Left forelimb (tissue), 1 donor: Measurements from ENCODE around the gene LOC128125822.

ENCODE experiments used
- DNase-seq: peaks from one replicate; pipeline ENCODE4 v3.0.0-alpha.2; 2018; ENCODE audit warnings: low spot score

LOC128125822 gene

DNA sequence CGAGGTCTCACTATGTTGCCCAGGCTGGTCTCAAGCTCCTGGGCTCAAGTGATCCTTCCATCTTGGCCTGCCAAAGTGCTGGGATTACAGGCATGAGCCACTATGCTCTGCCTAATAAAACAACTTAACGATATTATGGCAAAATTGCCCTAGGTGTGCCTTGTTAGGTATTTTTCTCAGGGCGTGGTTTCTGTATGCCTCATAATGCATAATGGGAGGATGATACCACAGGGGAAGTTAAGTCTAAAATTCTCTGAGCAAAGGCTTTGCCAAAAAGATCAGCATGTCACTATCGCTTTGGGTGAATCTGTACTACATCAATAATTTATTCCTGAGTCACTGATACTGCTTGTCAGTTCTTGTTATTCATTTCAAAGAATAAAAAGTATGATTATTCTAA lies 15.9 kb upstream of the LOC128125822 start:
- no peak for DNase-seq

DNA sequence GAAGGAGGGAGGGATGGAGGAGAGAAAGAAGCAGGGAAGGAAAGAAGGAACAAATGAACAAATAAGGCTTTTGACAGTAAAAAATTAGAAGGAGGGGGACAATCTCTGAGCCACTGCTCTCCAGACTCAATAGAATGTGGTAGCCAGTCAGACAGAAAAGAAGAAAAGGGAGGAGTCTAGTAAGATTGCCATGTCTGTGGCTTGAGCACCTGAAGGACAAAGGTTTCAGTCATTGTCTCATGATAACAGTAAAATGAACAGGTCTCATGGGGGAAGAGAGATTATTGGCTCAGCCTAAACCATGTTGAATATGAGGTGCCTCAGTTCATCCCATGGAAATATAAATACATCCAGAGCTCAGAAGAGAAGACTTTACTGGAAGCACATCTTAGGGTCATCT lies 14.0 kb upstream of the LOC128125822 start:
- DNase-seq = no peak

DNA sequence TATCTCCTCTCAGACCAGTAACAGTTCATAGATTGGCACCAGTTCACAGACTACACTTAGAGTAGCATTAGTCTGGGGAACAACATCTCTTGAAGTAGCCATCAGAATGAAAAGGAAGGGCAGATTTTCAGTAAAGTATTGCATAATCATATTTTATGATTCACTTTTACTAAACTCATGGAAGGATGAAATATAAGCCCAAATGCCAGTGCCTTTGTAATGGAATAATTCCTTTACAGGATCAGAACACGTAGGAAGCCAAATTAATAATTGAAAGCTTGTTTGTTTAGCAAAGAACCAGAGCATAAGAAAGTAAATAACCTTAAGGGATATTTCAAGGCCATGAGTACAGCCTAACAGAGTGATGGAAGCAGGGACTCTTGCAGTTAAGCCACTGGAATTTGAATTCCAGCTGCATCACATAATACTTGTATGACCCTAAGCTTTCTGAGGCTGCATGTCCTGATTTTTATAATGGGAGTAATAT lies 11.4 kb upstream of the LOC128125822 start:
- no peak for DNase-seq

DNA sequence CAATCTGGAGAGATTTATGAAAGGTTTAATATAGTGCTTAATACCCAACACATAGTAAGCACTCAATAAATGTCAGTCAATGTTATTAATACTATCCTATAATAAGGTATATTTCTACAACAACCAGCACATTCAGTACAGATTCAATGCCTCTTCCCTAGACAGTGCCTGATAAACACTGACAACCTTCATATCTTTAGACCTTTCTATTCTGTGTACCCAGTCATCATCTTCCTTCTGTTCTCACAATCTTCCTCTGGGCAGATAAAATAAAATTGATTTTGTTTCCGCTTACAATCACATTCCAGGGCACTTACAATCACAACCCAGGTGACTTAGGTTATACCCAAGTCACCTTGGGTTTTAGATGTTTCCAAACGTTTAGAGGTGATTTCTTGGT lies 11.0 kb upstream of the LOC128125822 start:
- DNase-seq = no peak

DNA sequence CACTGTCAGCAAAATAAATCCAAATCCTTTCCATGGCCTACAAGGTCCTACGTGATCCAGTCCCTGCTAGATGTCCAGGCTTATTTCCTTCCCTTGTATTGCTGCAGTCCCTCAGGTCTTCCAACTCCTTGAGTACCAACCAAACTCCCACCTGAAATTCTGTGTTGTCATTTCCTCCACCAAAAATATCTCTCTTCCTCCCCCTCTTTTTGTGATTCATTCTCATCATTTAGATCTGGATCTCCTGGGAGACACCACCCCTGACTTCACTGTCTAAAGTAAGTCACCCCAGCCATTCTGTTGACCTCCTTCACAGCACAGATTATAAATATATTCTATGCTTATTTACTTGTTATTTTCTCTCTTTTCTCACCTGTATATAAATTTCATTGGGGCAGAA lies 9.0 kb upstream of the LOC128125822 start:
- no peak for DNase-seq

DNA sequence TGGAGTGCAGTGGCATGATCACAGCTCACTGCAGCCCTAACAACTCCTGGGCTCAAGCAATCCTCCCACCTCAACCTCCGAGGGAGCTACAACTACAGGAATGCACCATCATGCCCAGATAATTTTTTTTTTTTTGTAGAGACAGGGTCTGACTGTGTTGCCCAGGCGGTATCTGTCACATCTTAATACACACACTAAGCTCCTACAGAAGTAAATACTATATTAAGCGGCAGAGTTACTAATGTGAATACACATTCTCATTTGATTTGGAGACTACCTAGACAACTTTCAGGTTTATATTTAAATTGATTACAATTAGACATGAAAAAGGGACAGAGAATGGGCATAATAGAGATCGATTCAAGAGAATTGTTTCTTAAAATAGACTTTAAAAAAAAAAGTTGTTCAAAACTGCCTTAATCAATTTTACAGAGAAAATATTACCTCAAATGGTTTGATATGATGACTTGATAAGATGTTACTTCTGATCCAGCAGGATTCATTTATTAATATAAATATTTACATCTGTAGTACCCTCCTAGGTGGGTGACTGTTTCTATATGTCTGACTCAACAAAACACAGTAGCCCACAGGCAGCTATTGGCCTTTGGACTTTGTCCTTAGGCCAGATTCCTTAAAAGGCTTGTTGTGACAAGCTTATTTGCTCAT lies 7.1 kb upstream of the LOC128125822 start:
- DNase-seq = no peak

DNA sequence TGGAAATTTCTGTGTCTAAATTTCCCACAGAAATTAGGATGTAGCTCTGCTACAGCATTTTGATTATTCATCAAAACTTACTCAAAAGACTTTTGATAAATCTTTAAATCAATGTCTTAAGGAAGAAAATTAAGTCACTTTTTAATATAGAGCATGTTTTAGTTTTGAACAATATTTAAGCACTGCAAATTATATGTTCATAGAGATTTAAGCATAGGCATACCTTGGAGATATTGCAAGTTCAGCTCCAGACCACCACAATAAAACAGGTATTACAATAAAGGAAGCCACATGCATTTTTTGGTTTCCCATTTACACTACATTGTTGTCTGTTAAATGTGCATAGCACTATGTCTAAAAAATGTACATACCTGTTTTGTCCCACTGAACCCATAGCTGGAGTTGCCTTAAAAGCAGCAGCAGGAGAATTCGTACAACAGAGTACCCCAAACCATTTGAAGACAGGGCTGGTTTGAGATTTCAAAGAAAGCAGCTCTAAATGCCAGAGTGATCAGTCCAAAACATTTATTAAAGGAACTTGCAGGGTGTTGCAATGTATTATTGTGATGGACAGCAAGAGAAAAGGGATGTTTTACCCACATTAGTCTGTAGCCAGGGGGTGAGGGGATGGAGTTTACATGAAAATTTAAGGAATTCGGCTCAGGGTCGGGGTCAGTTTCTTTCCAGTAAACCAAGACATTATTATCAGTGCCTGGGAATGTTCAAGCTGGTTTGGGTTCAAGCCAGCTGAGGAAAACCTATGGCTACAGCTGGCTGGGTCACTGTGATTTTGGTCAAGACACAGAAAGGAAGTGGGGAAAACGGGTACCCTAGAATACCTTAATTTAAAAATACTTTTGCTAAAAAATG lies 6.3 kb upstream of the LOC128125822 start:
- DNase-seq = no peak

DNA sequence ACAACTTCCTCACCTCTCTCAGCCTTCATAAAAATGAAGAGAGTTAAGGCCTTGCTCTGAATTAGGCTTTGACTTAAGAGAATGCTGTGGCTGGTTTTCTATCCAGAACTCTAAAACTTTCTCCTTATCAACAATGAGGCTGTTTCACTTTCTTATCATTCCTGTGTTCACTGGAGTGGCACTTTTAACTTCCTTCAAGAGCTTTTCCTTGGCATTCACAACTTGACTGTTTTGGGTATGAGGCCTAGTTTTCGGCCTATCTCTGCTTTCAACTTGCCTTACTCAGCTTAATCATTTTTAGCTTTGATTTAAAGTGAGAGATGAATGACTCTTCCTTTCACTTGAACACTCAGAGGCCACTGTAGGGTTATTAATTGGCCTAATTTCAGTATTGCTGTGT lies 4.3 kb upstream of the LOC128125822 start:
- DNase-seq = no peak

DNA sequence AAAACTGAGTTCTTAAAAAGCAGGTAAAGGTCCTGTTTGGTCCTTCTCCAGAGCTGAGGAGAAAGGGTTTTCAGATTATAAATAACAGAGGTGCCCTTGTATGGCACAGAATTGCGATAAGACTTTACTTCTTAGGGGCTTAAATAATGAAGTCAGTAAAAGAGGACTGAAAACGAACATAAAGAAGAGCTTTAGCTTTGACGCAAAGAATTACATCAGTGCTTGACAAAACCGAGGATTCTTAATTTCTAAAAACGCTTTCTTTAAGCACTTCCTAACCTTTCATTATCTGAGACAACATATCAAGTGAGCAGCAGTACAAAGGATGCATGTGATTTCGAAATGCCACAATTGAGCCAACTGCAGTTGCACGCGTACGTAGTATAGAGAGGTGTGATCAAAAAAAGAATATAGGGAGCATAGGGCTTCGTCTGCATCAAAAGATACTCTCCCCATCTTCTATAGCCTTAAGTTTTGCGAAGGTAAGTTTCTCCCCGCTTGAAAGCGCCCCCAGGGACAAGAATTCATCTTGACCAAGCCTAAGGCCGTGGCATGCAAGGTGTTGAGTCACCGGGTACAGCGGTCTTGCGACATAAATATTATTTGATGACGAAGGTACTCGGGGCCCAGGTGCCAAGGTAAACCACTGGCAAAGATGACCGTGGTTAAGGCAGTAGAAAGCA lies 778 bp upstream of the LOC128125822 start:
- no peak for DNase-seq

DNA sequence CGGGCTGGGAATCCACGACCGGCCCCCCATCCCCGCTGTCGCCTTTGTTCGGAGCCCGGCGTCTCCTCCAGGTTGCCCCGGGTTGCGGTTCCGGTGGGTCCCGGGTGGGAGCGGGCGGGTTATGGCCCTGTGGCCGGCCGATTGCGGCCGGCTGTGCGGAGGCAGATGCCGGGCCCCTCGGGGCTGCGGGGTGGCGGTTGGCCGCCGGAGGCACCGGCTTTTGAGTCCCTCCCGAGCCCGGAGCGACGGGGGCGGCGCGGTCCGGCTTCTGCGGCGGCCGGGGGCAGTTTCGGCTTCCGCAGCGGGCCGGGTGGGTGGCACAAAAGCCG lies 431 bp downstream of the LOC128125822 start:
- no peak for DNase-seq

DNA sequence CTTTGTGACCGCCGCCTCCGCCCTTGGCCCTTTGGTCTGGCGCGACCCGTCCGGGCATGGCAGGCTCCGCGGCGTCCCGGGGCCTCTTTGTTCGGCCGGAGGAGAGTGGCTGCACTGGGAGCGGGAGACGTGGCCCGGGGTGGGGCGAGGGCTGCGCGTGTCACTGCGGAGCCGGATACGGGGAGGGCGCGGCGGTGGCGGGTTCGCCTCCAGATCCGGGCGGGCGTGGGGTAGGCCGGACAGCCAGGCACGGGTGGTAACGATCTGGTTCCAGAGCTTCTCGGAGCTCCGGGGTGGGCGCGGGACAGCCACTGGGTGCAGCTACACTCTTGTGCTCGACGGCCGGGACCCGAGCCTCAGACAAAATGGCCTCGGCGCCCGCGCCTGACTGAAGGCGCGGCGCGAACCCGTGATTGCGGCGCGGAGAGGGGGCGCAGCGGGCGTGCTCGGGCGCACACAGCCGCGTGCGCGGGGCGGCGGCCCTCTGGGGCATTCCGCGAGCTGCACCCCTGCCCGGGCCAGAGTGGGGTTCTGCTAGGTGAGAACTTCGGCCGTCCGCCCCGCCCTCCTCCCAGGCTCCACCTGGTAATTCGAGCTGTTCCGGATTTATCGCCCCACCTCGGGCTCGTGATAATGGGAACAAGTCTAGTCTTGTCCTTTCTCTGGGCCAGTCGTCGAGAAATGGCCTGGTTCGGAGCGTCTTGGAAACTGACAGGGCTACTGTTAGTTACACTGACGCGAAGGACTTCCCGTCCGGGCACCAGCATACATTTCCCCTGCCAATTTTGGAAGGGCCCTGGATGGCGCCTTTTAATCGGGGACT lies 1.0 kb downstream of the LOC128125822 start:
- peak; percentile 84 for DNase-seq

DNA sequence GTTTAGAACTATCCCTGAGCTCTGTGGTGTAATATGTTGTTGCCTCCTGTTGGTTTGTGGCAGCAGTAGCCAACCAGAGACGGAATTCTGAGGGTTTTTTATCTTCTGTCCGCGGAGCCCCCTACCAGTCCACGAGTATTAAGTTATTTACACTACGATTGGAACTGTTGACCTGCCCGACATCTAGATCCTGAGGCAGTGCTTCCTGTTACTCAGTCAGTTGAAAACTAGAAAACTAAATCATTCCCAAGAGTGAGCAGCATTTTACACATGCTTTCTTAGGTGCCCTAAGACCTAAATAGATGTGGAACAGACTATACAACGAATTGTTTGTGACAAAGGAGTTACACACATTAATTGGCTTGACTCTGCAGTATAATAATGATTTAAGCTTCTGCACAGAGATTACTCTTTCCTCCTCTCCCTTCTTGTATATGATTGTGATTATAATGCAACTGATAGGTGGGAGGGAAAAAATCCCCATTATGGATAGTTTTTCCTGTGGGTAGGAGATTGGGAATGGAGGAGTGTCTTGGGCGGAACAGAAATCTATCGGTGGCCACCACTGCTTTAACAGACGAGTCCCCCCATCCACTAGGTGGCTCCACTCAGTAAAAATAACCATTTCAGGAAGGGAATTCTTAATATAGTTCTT lies 1.7 kb downstream of the LOC128125822 start:
- no peak for DNase-seq

DNA sequence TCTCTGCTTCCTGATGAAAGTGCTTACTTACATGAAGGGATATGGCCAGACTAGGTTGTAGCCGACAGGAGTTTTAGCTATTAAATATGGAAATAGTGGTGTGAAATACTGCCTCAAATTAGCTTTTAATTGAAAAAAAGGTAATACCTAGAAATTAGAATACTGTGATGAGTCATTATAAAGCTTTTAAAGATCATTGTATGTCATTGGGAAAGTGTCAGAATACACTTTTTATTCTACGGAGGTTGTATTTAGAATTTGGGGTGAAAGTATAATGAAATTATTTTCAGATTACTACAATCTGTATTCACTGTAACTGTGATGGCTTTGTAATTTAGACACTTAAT lies 2.2 kb downstream of the LOC128125822 start:
- no peak for DNase-seq

DNA sequence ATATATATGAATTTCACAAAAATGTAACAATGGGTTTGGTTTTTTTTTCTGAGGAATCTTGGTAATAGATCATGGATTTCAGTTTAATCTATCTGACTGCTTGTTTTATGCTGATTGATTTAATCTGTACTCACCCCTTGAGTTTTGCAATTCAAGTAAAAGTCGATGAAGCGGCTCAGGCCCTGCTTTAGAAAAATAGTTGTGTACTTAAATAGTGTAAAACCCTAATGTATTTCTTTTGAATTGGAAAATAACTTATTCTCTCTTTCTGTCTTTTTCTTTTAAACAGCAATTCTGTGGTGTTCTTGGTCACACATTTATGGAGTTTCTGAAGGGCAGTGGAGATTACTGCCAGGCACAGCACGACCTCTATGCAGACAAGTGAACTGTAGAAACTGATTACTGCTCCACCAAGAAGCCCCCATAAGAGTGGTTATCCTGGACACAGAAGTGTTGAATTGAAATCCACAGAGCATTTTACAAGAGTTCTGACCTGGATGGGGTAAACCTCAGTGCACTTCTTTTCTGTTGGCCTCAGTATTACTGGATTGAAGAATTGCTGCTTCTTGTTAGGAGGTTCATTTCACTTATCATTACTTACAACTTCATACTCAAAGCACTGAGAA lies 4.0 kb downstream of the LOC128125822 start:
- DNase-seq = no peak

DNA sequence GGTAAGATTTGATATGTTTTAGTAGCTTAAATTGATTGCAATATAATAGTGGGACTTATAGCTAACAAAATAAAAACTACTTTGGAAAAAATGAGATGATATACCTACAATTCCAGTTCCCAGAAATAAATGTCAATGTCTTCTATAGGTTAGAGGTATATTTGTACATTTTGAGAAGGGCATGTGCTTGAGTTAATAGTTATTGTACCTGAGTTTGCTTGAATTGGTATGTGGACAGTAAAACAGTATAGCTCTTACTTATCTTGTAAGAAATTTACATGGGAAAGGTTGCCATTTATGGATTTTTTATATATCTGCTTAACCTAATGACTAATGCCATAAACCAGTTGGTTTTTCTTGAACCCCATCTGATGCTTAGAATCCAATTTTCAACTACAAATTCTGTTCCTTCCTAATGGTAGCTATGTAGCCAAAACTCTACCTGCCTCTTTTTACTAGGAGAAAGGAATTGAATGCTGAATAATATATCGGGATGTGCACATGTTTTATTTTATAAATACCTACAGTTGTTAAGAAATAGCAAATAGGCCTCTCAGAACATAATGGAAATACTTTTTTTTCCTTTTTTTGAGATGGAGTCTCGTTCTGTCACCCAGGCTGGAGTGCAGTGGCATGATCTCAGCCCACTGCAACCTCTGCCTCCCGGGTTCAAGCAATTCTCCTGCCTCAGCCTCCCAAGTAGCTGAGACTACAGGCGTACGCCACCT lies 4.9 kb downstream of the LOC128125822 start:
- DNase-seq = no peak

DNA sequence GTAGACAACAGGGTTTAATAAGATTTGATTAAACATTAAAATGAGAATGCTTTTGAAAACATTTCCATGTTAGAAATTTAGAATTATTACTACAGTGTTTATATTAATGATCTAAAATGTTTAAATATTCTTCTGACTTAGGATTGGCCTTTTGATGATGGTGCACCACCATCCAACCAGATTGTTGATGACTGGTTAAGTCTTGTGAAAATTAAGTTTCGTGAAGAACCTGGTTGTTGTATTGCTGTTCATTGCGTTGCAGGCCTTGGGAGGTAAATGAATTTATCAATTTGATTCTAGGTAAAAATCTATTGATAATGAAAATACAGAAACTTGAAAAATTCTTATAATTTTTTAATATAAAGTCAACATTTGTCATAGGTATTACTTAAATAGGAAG lies 6.5 kb downstream of the LOC128125822 start:
- DNase-seq = no peak

DNA sequence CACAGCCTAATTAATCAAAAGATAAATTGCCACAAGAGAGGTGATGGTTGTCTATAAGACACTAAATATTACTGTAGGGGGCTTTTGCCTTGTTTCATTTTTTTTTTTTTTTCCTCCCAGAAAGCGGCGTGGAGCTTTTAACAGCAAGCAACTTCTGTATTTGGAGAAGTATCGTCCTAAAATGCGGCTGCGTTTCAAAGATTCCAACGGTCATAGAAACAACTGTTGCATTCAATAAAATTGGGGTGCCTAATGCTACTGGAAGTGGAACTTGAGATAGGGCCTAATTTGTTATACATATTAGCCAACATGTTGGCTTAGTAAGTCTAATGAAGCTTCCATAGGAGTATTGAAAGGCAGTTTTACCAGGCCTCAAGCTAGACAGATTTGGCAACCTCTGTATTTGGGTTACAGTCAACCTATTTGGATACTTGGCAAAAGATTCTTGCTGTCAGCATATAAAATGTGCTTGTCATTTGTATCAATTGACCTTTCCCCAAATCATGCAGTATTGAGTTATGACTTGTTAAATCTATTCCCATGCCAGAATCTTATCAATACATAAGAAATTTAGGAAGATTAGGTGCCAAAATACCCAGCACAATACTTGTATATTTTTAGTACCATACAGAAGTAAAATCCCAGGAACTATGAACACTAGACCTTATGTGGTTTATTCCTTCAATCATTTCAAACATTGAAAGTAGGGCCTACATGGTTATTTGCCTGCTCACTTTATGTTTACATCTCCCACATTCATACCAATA lies 7.8 kb downstream of the LOC128125822 start:
- no peak for DNase-seq

DNA sequence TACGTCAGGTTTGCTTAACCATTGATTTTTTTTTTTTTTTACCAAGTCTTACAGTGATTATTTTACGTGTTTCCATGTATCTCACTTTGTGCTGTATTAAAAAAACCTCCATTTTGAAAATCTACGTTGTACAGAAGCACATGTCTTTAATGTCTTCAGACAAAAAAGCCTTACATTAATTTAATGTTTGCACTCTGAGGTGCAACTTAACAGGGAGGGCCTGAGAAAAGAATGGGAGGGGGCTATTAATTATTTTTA lies 8.4 kb downstream of the LOC128125822 start:
- DNase-seq = no peak

DNA sequence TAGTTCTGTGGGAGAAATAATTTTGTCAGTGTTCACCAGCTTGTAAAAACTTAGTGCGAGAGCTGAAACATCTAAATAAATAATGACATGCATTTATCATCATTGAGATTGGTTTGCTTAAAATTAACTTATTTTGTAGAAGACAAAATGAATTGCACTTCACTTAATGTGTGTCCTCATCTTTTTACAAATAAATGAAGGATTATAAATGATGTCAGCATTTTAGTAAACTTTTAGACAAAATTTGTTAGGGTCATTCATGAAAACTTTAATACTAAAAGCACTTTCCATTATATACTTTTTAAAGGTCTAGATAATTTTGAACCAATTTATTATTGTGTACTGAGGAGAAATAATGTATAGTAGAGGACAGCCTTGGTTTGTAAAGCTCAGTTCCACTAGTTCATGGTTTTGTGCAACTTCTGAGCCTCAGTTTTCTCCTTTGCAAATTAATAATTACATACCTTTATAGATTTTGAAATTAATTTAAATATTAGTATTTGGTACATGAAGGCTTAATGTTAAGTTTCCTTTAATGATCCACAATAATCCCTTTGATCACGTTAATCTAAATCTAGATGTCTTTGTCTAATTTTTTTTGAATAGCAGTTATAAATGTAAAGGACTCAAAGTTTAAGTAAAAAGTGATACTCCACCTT lies 9.2 kb downstream of the LOC128125822 start:
- DNase-seq = no peak
